ENCODE data around the gene NCAPD3.

NCAPD3 gene

DNA sequence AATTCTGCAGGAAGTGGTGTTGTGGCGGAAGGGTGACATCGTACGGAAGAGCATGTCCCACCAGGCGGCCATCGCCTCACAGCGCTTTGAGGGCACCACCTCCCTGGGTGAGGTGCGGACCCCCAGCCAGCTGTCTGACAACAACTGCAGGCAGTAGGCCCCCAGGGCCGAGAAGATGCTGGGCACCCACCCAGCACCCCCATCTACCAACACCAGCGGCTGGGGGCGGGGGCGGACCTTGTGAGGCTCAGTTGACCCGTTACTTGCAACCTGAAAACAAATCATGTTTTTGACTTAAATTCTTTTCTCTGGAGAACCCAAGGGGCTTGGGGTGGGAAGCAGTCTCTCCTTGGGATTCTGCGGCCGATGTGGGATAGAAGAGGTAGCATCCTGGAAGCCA lies 21.7 kb upstream of the NCAPD3 start:
- TF ChIP-seq, protein P1, sequence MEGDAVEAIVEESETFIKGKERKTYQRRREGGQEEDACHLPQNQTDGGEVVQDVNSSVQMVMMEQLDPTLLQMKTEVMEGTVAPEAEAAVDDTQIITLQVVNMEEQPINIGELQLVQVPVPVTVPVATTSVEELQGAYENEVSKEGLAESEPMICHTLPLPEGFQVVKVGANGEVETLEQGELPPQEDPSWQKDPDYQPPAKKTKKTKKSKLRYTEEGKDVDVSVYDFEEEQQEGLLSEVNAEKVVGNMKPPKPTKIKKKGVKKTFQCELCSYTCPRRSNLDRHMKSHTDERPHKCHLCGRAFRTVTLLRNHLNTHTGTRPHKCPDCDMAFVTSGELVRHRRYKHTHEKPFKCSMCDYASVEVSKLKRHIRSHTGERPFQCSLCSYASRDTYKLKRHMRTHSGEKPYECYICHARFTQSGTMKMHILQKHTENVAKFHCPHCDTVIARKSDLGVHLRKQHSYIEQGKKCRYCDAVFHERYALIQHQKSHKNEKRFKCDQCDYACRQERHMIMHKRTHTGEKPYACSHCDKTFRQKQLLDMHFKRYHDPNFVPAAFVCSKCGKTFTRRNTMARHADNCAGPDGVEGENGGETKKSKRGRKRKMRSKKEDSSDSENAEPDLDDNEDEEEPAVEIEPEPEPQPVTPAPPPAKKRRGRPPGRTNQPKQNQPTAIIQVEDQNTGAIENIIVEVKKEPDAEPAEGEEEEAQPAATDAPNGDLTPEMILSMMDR (IDR thresholded peaks at IDR 0.05; ENCODE audit: low read depth, low read length) = no peak
- DNase-seq (ENCODE audit: low read depth in 2 of 2) = no peak
- no peak overlapping the region for H3K4me3 ChIP-seq (replicated peaks in 1 of 2; ENCODE audit: low read depth in 2 of 2, low read length in 2 of 2)

DNA sequence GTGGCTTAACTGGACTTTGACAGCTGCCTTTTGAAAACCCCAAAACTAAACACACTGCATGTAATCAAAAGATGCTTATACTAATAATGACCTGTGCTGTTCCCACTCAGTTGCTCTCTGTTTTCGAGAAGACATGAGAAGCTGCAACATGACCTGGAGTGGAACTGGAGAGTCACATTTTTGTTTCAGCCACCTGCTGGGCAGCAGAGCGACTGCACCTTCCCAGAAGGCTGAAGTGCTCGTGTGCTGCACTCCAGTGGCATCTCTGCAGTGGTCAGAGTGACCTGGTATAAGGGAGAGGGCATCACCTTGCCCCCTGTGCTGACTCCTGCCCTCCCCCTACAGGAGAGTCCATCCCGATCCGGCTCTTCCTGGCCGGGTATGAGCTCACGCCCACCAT lies 20.8 kb upstream of the NCAPD3 start:
- DNase-seq (ENCODE audit: low read depth in 2 of 2) = peak; percentile 36 to 45
- TF ChIP-seq, protein P1 (IDR thresholded peaks at IDR 0.05; ENCODE audit: low read depth, low read length) = peak; percentile 55
- H3K4me3 ChIP-seq (replicated peaks in 1 of 2; ENCODE audit: low read depth in 2 of 2, low read length in 2 of 2) = no peak overlapping the region

DNA sequence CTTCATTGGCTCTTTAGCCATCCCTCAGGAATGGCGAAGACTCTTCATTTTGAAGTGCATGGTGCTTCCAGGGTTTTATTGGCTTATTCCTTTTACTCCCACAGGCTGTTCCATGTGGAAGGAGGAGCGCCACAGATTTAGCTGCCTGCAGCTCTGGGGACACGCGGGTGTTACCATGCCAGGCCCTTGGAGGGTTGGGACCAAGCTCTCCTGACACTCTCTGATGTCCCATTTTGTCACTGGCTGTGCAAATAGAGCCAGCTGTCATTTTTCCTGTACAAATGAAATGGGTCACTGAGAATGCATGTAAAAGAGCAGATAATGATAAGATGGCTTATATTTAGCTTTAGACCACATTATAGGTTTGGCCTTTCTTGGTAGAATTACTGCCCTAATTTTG lies 20.1 kb upstream of the NCAPD3 start:
- TF ChIP-seq, protein P1 (IDR thresholded peaks at IDR 0.05; ENCODE audit: low read depth, low read length) = no peak
- no peak for DNase-seq (ENCODE audit: low read depth in 2 of 2)
- no peak overlapping the region for H3K4me3 ChIP-seq (replicated peaks in 1 of 2; ENCODE audit: low read depth in 2 of 2, low read length in 2 of 2)

DNA sequence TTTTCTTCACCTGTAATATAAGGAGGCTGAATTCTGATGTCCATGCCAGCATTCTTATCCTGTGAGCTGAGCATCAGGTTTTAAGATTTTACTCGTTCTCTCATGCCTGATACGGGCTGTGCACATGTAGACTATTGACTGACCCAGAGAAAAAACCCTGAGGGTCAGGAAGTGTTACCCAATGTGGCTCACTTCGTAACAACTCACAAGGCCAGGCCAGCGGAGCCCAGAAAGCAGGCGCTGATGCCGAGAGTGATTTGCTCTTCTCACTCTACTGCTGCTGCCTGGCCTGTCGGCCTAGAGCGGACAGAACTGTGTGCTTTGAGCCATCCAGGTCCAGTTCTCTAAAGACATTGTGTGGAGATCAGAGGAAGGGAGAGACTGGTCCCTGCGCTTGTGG lies 18.6 kb upstream of the NCAPD3 start:
- DNase-seq (ENCODE audit: low read depth in 2 of 2) = no peak
- no peak overlapping the region for H3K4me3 ChIP-seq (replicated peaks in 1 of 2; ENCODE audit: low read depth in 2 of 2, low read length in 2 of 2)
- TF ChIP-seq, protein P1 (IDR thresholded peaks at IDR 0.05; ENCODE audit: low read depth, low read length) = no peak

DNA sequence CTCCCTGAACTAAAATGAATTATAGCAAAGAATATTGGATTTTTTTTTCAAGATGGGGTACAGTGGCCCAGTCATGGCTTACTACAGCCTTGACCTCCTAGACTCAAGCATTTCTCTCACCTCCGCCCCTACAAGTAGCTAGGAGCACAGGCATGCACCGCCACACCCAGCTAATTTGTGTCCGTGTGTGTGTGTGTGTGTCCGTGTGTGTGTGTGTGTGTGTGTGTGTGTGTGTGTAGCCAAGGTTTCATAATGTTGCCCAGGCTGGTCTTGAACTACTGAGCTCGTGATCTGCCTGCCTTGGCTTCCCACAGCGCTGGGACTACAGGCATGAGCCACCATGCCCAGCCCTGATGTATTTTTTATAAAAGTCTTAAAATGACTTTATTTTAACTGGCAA lies 16.8 kb upstream of the NCAPD3 start:
- no peak for DNase-seq (ENCODE audit: low read depth in 2 of 2)
- no peak overlapping the region for H3K4me3 ChIP-seq (replicated peaks in 1 of 2; ENCODE audit: low read depth in 2 of 2, low read length in 2 of 2)
- TF ChIP-seq, protein P1 (IDR thresholded peaks at IDR 0.05; ENCODE audit: low read depth, low read length) = no peak

DNA sequence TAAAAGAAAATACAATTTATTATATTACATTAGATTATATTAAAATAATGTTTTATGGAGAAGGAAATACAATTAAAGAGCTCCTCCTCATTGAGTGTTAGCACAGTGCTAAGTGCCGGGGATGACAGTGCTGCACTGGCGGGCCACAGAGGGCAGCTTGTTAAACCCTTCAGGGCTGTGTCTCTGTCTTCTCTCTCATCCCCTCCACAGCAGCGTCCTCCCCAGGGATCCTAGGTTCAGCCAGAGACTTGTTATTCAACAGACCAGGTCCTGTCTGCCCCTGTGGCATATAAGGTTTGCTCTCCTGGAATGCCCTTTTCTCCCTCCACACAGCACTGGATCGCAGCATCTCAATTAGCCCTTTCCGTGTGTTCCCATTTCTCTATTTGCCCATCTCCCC lies 15.2 kb upstream of the NCAPD3 start:
- DNase-seq (ENCODE audit: low read depth in 2 of 2) = no peak
- no peak overlapping the region for H3K4me3 ChIP-seq (replicated peaks in 1 of 2; ENCODE audit: low read depth in 2 of 2, low read length in 2 of 2)
- TF ChIP-seq, protein P1 (IDR thresholded peaks at IDR 0.05; ENCODE audit: low read depth, low read length) = no peak

DNA sequence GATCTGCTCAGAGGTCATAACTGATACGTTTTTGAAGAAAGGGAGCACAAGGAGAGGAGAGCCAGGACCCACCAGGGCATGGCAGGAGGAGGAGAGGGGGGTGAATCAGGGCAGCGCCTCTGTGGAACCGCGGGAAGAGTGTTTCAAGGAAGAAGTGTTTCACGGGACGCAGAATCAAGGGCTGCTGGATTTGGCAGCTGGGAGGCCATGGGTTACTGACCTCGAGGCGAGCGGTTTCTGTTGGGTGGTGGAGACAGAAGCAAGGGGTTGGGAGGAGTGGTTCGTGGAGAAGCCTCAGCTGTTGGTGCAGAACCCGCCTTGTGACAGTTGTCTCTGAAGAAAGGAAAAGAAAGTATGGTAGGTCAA lies 13.8 kb upstream of the NCAPD3 start:
- no peak for DNase-seq (ENCODE audit: low read depth in 2 of 2)
- TF ChIP-seq, protein P1 (IDR thresholded peaks at IDR 0.05; ENCODE audit: low read depth, low read length) = no peak
- H3K4me3 ChIP-seq (replicated peaks in 1 of 2; ENCODE audit: low read depth in 2 of 2, low read length in 2 of 2) = no peak overlapping the region

Data from cardiac fibroblast (primary cell).